NCI-H1105 treated with DMSO at 0.1 percent for 48 hours (cell line): ENCODE results near the gene STAT3.
"Not testable (repeated sequence)": the region's sequence is repeated elsewhere in the genome, so short reads cannot be mapped to it uniquely, and the experiment has no call there.

Experiments
- DNase-seq: peaks from one replicate; lab custom pipeline; 2025; lab: John Stamatoyannopoulos, UW

STAT3 gene

GRCh38 chr17:42380935-42381334 is 7.3 kb downstream of the STAT3 start:
- no peak for DNase-seq

GRCh38 chr17:42378959-42379594 is 9.2 kb downstream of the STAT3 start:
- no peak for DNase-seq

GRCh38 chr17:42378359-42378958 is 9.8 kb downstream of the STAT3 start:
- no peak for DNase-seq

GRCh38 chr17:42373896-42374295 is 14.3 kb downstream of the STAT3 start:
- DNase-seq: no peak

- DNase-seq: no peak
Measured at GRCh38 chr17:42372142-42372541, 16.1 kb downstream of the STAT3 start.

- DNase-seq: not testable (repeated sequence)
Measured at GRCh38 chr17:42368797-42369561, 19.3 kb downstream of the STAT3 start.

GRCh38 chr17:42368310-42368709 is 19.9 kb downstream of the STAT3 start:
- DNase-seq: not testable (repeated sequence)

- not testable (repeated sequence) for DNase-seq
Measured at GRCh38 chr17:42366176-42367023, 21.8 kb downstream of the STAT3 start.

- DNase-seq: no peak
Measured at GRCh38 chr17:42365136-42365535, 23.1 kb downstream of the STAT3 start.

GRCh38 chr17:42363767-42364585 is 24.3 kb downstream of the STAT3 start:
- no peak for DNase-seq

GRCh38 chr17:42363231-42363630 is 25.0 kb downstream of the STAT3 start:
- DNase-seq: no peak

- DNase-seq: no peak
Measured at GRCh38 chr17:42362245-42362961, 25.8 kb downstream of the STAT3 start.

GRCh38 chr17:42361781-42362186 is 26.5 kb downstream of the STAT3 start:
- DNase-seq: no peak

- DNase-seq: not testable (repeated sequence)
Measured at GRCh38 chr17:42360388-42360787, 27.9 kb downstream of the STAT3 start.

GRCh38 chr17:42359133-42359532 is 29.1 kb downstream of the STAT3 start:
- no peak for DNase-seq

GRCh38 chr17:42358434-42358833 is 29.8 kb downstream of the STAT3 start:
- no peak for DNase-seq

- no peak for DNase-seq
Measured at GRCh38 chr17:42354956-42355843, 33.0 kb downstream of the STAT3 start.

GRCh38 chr17:42348104-42348503 is 40.1 kb downstream of the STAT3 start:
- no peak for DNase-seq

GRCh38 chr17:42347606-42348005 is 40.6 kb downstream of the STAT3 start:
- DNase-seq: no peak

GRCh38 chr17:42347198-42347597 is 41.0 kb downstream of the STAT3 start:
- DNase-seq: no peak
